ENCODE measurements around the gene MEX3D.

DNA sequence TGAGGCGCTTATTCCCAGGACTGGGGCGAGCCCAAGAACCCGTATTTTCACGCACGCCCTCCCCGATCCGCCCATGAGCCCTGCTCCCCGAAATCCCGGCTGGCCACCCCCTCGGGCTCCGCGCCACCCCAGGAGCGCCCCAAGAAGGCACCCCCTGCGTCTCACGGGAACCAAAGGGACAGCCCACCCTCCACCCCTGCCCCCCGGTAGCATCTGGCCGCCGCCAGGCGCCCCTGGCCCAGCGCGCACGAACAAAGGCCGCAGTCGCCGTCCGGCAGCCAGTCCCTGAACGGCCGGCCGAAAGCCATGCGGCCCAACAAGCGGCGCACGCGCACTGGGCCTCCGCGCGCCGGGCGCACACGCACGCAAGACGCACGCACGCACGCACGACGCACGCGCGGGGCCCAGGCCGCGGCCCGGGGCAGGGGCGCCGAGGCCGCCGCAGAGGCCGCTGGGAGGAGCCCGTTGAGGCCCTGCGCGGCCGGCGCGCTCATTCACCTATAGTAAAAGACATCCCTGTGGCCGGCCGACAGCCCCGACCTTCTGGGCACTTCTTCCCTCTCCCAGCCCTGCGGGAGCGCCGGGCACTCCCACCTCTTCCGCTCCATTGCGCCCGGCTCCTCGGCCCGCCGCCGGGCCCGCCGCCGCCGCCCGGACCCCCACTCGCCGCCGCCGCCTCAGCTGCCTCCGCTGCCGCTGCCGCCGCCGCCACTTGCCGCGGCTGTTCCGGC is 24.1 kb upstream of the MEX3D start:
- TF ChIP-seq, protein P1, sequence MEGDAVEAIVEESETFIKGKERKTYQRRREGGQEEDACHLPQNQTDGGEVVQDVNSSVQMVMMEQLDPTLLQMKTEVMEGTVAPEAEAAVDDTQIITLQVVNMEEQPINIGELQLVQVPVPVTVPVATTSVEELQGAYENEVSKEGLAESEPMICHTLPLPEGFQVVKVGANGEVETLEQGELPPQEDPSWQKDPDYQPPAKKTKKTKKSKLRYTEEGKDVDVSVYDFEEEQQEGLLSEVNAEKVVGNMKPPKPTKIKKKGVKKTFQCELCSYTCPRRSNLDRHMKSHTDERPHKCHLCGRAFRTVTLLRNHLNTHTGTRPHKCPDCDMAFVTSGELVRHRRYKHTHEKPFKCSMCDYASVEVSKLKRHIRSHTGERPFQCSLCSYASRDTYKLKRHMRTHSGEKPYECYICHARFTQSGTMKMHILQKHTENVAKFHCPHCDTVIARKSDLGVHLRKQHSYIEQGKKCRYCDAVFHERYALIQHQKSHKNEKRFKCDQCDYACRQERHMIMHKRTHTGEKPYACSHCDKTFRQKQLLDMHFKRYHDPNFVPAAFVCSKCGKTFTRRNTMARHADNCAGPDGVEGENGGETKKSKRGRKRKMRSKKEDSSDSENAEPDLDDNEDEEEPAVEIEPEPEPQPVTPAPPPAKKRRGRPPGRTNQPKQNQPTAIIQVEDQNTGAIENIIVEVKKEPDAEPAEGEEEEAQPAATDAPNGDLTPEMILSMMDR (IDR thresholded peaks at IDR 0.05): peak in 3 of 6 experiments; percentile 4 to 21 (median 9)
- TF ChIP-seq POLR2A (IDR thresholded peaks at IDR 0.05): peak in 1 of 4 donors; percentile 75

Data from esophagus squamous epithelium (tissue), 4 donors.